T-helper 1 cell (primary cell): ENCODE data around the gene TNFAIP8.

Experiments
- DNase-seq, 5 donors: peaks; one replicate each; pipeline ENCODE4 v3.0.0-alpha.2; 2012 to 2020

Gene TNFAIP8

GRCh38 chr5:119329666-119330065 lies 26.2 kb upstream of the TNFAIP8 start:
- DNase-seq, result no peak

GRCh38 chr5:119330367-119331183 lies 25.2 kb upstream of the TNFAIP8 start:
- DNase-seq, result peak in 3 of 5 donors; percentile 34 to 71 (median 36)

DNA sequence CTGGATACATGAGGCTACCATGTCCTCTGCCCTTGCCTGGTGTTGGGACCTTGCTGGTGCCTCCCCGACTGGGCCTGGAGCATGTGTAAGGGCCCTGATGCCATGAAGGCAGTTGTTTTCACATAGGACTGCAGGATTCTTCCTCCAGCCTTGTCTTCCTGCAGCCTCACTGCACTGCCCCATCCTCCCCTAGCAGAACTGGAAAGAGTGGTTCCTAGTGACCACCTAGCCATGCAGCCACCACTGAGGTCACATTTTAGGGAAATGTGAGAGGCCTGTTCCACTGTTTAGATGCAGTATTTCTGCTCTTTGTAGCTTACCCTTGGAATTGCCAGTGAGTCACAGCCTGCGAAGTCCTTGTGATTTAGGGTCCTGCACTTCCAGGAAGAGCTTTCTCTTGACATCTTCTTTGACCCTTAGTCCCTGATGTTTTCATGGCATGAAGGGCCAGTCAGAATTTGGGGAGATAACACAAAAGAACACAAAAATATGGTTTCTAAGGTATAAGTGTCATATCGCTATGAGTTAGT lies 24.2 kb upstream of the TNFAIP8 start:
- DNase-seq, result no peak

DNA sequence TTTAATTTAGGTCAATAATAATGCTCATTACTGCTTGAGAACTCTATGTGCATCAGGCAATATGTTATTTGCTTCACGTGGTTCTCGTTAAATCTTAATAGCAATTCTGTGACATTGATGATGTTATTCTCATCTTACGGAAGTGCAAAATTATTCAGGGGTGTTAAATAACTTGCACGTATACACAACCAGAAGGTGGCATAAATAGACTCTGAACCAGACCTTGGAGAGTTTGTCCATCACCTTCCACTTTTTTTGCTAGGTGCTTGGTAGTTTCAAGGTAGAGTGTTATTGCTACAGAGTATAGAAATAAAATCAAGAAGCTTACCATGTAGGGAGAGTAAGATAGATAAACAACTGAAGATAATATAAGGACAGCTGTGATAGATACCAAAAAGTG lies 23.6 kb upstream of the TNFAIP8 start:
- no peak for DNase-seq

- no peak for DNase-seq
These were observed 22.8 kb upstream of the TNFAIP8 start for GRCh38 chr5:119332978-119333401.

- DNase-seq, result peak in 1 of 5 donors; percentile 59
These were observed 22.4 kb upstream of the TNFAIP8 start for GRCh38 chr5:119333421-119333851.

GRCh38 chr5:119335261-119335677 lies 20.6 kb upstream of the TNFAIP8 start:
- no peak for DNase-seq

GRCh38 chr5:119336262-119336661 lies 19.6 kb upstream of the TNFAIP8 start:
- DNase-seq, result no peak

DNA sequence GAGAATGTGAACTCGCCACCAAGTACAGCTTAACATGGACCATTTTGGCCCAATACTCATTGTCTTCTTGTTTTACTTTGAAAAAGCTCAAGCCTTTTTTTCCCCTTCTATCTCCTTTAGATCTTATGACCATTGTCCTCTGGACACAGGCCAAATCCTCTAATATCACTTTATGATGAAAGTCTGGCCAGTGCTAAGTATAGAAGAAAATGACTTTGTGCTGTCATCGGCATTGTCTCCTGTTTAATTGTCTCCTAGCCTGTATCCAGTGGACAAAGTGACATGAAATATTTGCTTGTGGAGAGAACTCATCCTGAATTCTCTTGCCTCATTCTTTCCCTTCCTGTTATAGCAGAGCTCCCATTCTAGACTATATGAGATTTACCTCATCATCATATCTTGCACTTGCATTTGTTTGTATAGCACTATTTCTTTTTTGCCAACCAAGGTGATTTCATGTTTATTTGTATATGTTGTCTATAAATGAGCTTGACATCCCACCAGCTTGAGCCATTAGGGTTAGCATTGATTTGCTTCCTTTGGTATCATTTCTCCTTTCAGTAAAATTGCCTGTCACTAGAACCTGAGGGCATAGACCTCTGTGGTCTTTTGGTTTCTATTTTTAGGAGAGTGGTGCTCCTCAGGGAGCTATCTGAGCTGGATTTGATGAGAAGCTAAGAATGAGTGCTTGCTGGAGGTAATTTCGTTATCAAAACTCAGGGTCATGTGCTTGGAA lies 18.8 kb upstream of the TNFAIP8 start:
- DNase-seq, result no peak

DNA sequence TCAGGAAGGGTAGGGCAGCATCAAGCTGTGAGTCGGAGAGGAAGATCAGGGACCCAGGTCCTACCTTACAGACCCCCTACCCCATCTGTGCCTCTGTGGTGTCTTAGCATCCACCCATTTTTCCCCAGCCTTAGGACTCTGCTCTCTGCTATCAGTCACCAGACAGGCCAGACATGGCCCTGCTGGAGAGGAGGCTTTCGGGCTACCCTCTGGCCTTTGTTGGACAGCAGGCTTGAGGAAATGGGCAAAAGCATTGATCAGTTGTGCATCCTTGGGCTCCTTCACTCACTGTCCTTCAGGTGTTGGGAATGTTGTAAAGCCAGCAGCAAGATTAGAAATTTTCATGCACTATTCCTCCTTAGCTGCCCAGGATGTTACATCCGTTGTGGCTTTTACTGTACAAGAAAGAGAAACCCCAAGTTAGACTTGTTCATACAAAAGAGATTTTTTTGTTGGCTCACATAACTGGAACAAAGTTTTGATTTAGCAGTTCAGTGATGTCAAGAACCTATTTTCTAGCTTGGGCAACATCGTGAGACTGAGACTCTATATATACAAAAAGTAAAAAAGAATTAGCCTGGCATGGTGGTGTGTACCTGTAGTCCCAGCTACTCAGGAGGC lies 17.4 kb upstream of the TNFAIP8 start:
- DNase-seq, result no peak

DNA sequence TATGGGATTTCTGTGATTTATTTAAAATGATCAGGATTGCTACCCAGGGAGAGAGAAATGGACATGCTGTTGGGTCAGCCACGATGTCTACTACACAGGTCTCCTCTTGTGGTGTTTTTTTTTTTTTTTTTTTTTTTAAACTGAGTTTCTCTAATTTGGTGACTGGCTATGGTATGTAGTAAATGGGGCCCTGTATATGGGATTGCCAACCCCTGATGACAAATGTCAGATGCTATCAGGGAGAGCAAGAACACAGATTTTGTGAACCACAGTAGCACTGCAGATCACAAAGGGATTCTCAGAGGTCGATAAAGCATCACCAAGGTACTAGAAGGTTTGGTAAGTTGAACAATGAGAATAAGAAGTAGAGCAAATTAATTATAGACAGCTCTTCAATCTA lies 16.5 kb upstream of the TNFAIP8 start:
- DNase-seq, result no peak

- DNase-seq, result peak in 1 of 5 donors; percentile 82
These were observed 15.9 kb upstream of the TNFAIP8 start for GRCh38 chr5:119339965-119340364.

- peak in 3 of 5 donors; percentile 45 to 89 (median 48) for DNase-seq
These were observed 15.1 kb upstream of the TNFAIP8 start for GRCh38 chr5:119340597-119341218.

- peak in 1 of 5 donors; percentile 73 for DNase-seq
These were observed 14.1 kb upstream of the TNFAIP8 start for GRCh38 chr5:119341452-119342349.

GRCh38 chr5:119342406-119342805 lies 13.4 kb upstream of the TNFAIP8 start:
- no peak for DNase-seq

DNA sequence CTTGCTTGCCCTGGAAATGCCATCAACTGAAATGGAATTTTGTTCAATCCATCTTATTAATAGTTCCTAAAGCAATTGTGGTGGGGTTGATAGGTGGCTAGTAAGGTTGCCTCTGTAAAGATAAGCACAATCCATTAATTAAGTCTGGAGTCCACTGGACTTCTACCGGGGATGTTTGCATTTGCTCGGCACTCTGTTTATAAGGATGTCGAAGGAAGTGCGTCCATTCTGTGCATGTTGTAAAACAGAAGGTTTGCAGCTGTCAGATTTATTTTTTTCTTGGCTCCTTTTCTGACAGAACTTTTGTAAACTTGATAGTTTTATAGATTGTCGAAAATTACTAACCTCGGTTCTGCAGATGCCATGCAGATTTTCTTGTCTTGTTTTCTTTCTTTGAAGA lies 12.8 kb upstream of the TNFAIP8 start:
- no peak for DNase-seq

DNA sequence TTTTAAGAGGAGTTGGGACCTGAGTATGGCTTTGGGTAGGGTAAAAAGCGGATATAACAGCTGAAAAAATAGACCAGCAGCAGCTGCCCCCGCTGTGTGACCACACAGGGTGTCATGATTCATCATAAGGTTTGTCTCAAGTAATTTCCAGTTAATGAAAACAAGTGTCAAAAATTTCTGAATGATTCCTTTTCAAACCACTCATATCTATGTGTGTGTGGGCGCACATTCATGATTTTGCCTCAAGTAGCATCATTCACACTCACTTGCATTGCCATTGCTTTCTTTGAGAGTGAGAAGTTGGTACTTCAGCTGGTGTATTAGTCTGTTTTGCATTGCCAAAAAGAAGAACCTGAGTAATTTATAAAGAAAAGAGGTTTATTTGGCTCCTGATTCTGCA lies 12.1 kb upstream of the TNFAIP8 start:
- peak in 1 of 5 donors; percentile 79 for DNase-seq

DNA sequence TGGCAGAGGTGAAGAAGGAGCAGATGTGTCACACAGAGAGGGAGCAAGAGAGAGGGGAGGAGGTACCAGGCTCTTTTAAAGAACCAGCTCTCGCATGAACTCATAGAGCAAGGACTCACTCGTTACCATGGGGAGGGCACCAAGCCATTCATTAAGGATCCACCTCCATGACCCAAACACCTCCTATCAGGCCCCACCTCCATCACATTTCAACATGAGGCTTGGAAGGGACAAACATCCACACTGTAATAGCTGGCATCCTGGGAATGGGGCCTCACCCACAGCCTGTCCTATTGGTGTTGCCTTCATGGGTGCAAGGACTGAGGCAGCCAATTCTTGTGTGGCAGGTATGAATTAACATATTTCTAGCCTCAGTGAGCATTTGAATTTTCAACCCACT lies 11.6 kb upstream of the TNFAIP8 start:
- no peak for DNase-seq

GRCh38 chr5:119345861-119346260 lies 10.0 kb upstream of the TNFAIP8 start:
- DNase-seq, result no peak

- DNase-seq, result no peak
These were observed 9.4 kb upstream of the TNFAIP8 start for GRCh38 chr5:119346394-119346793.

GRCh38 chr5:119347574-119347973 lies 8.2 kb upstream of the TNFAIP8 start:
- no peak for DNase-seq

GRCh38 chr5:119347991-119348390 lies 7.8 kb upstream of the TNFAIP8 start:
- no peak for DNase-seq
